ENCODE results near the gene TOP3A.
"Not testable (repeated sequence)": the region's sequence is repeated elsewhere in the genome, so short reads cannot be mapped to it uniquely, and the experiment has no call there.

Gene TOP3A

GRCh38 chr17:18314731-18315561 is at the start of gene TOP3A, which contains the start of gene SMCR8:
TSS of gene TOP3A (minus strand) at chr17:18314994. CDS start at chr17:18314778, 216 bp downstream.
TSS of gene SMCR8 (plus strand) at chr17:18315293. CDS start at chr17:18315790, 497 bp downstream.
- peak; percentile 96 for DNase-seq (ENCODE audit: low read depth in 2 of 2)

DNA sequence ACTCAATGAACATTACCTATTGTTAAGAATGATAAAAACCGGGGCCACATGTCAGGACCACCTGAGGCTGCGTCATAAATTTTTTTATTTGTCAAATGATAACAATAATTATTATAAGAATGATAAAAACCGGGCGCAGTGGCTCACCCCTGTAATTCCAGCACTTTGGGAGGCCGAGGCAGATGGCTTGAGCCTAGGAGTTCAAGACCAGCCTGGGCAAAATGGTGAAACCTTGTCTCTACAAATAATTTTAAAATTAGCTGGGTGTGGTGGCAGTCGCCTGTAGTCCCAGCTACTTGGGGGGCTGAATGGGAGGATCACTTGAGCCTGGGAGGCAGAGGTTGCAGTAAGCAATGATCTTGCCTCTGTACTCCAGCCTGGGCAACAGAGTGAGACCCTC is 49.4 kb upstream of the TOP3A start:
- DNase-seq (ENCODE audit: low read depth in 2 of 2) = no peak

DNA sequence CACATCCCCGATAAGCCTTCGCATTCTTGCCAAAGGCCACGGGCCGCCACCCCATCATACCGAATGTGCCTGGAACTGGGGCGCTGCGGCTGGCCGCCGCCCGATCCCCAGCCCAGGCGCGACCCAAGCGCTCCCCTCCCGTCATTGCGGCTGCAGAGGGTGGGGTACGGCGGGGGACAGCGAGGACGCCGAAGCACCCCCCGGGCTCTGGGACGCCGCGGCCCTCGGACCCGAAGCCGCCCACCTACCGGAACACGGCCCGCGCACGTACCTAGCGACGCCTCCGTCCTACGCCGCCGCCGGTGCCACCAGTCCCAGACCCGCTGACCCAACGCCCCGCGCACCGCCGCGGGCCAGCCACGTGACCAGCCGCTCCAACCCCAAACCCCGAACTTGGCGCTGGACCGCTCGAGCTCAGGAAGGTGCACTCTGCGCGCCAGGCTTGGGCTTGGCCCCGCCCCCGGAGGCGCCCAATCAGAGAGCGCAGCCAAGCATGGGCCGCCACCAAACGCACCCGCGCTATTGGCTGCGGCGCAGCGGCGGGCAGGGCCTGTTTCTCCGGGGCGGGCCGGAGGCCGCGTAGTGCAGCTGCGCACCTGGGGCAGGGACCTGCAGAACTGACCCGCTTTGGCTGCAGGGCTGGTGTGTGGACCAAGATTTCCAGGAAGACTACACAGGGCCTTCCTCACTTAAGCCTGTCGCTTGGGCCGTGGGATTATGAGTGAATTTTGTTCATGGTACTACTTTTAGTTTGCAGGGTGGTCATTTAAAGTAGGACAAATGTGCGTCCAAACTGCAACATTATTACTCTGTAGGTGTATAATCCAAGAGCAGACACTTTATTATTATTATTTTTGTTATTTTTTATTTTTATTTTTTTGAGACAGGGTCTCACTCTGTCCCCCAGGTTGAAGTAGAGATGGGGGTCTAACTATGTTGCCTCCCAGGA is 48.6 kb upstream of the TOP3A start, which contains the start of gene SHMT1:
Gene SHMT1, minus strand, starts transcription at position 450 of the 949 bp plus-strand sequence. CDS start 7,569 bp downstream, outside the sequence.
- DNase-seq (ENCODE audit: low read depth in 2 of 2) = peak; percentile 79 to 92

DNA sequence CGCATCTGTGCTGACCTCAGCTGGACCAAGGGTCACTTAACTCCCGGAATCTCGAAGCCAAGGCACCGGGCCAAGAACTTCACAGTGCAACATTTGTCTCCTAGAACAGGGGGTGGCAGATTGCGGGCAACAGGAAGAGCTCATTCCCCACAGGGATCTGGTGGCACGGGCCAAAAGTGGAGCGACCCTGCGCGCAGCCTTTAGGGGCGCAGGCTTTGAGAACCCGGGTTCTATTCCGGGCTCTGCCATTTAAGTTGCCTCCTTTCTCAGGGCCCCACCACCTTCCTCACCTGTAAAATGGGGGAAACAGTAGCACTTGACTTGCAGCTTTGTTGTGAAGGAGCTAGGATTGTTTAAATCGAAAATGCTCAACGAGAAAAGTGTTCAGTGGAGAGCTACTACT is 47.9 kb upstream of the TOP3A start:
- DNase-seq (ENCODE audit: low read depth in 2 of 2) = no peak

GRCh38 chr17:18361837-18362697 is 47.3 kb upstream of the TOP3A start:
- no peak for DNase-seq (ENCODE audit: low read depth in 2 of 2)

GRCh38 chr17:18360518-18360917 is 45.7 kb upstream of the TOP3A start:
- DNase-seq (ENCODE audit: low read depth in 2 of 2) = no peak

DNA sequence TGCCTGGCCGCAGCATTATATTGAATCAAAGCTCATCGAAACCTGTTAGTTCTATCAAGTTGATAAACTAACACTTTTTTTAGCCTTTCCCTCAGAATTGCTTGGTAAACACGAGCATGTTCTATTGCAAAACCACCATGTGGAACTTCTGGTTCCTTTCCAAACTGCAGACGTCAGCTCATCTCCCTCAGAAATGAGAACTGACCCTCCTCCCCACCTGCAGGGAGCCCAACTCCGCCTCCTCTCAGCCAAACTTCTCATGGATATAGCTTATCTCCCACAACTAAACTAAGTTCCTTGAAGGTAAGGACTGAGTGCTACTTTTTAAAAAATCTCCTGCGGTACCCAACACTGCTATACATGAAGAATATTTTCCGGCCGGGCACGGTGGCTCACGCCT is 41.8 kb upstream of the TOP3A start:
- no peak for DNase-seq (ENCODE audit: low read depth in 2 of 2)

DNA sequence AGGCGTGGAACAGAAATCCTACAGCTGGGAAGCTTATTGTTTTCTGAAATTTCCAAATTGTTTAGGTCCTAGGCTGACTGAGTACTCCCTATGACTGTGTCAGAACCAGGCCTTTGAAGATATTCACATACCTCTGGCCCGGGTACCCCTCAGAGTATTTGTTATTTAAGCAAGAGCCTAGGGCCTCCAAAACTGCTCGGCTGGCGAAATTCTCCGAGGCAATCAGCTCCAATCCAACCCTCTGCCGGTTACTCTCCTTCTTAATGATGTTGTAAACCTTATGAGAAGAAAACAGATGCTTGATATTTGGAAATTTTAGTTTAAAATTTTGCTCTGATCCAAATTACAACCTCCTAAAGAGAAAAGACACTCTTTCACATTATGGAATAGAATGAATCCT is 38.7 kb upstream of the TOP3A start:
- DNase-seq (ENCODE audit: low read depth in 2 of 2) = no peak

GRCh38 chr17:18344021-18344420 is 29.2 kb upstream of the TOP3A start:
- no peak for DNase-seq (ENCODE audit: low read depth in 2 of 2)

GRCh38 chr17:18339933-18340332 is 25.1 kb upstream of the TOP3A start:
- DNase-seq (ENCODE audit: low read depth in 2 of 2) = no peak

- DNase-seq (ENCODE audit: low read depth in 2 of 2) = not testable (repeated sequence)
These were observed 23.4 kb upstream of the TOP3A start for GRCh38 chr17:18338158-18338557.

- no peak for DNase-seq (ENCODE audit: low read depth in 2 of 2)
These were observed 18.2 kb upstream of the TOP3A start for GRCh38 chr17:18332909-18333489.

GRCh38 chr17:18331879-18332278 is 17.1 kb upstream of the TOP3A start:
- no peak for DNase-seq (ENCODE audit: low read depth in 2 of 2)

GRCh38 chr17:18328643-18329204 is 13.9 kb upstream of the TOP3A start:
- DNase-seq (ENCODE audit: low read depth in 2 of 2) = no peak

DNA sequence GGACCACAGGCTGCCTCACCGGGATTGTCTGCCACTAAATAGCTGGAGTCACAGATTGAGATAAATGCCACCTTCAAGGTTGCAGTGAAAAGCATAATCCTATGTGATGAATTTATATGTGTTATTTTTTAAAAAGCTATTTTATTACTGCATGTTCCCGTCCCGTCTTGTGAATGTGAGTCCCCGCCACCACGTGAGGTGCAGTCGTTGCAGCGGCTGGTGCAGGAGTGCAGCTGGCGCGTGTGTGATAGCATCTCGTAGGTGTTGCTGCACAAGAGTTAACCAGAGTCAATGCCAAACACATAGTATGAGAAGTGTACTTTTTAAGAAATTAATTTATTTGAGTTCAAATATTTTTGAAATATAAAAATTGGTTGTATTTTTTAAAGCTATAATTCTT is 12.8 kb upstream of the TOP3A start:
- DNase-seq (ENCODE audit: low read depth in 2 of 2) = no peak

DNA sequence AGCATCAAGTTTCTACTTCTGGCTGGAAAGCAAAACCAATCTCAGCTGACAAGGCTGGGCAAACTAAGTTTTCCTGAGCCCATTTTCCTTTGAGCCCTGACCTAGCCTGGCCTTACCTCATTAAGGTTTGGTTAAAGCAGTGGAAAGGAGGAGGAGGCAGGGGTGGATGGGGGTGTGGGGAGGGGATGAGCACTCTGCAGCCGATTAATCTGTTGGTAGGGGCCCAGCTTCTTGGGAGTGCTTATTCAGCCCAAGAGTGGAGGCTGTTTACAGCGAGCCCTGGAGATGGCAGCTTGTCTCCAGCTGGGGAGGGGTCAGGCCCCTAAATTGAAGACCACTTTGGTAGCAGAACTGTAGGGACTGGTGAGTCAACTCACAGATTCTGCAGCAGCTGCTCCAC is 12.3 kb upstream of the TOP3A start:
- no peak for DNase-seq (ENCODE audit: low read depth in 2 of 2)

- DNase-seq (ENCODE audit: low read depth in 2 of 2) = no peak
These were observed 11.8 kb upstream of the TOP3A start for GRCh38 chr17:18326572-18326971.

DNA sequence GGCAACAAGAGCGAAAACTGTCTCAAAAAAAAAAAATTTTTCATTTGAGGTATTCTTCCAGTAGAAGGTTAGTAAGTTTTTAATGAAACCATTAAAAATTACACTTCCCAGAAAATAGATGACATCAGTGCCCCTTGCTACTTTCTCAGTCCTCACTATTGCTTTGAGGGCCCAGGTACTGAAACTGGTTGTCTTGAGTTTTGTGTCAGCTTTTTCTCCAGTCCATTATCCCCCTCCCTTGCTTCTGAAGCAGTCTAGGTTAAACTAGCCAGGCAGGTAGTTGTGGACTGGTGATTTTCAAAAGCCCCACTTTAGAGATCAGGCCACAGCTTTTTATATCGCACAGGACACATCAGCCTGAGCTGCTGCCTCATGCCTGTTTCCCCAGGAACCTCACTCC is 11.2 kb upstream of the TOP3A start:
- DNase-seq (ENCODE audit: low read depth in 2 of 2) = no peak

GRCh38 chr17:18324140-18325050 is 9.6 kb upstream of the TOP3A start:
- no peak for DNase-seq (ENCODE audit: low read depth in 2 of 2)

Measured in stimulated activated CD4-positive, alpha-beta T cell treated with anti-CD3 and anti-CD28 coated beads, Interleukin-15, amount 100 ng/mL, for 48 hours (primary cell).